HUES64 (cell line): ENCODE measurements around the gene NCF1.
A peak's percentile ranks its signal among the peaks of the same experiment; 100 is the strongest.
"Not testable (repeated sequence)": the region's sequence is repeated elsewhere in the genome, so short reads cannot be mapped to it uniquely, and the experiment has no call there.

Experiments
- H3K27ac ChIP-seq: 2 replicates; pipeline ENCODE4 v1.7.0; 2013; ENCODE audit warnings: low read depth, low read length, inconsistent platforms
- H3K27me3 ChIP-seq: 2 replicates; pipeline ENCODE4 v1.6.1; 2013; ENCODE audit warnings: mild to moderate bottlenecking, low read length; ENCODE audit not compliant: insufficient read depth
- H3K36me3 ChIP-seq: 2 replicates; pipeline ENCODE4 v1.6.1; 2013; ENCODE audit warnings: mild to moderate bottlenecking, low read length; ENCODE audit not compliant: insufficient read depth
- H3K4me1 ChIP-seq: 2 replicates; pipeline ENCODE4 v1.6.1; 2013; ENCODE audit warnings: mild to moderate bottlenecking, low read length, moderate library complexity; ENCODE audit not compliant: insufficient read depth
- H3K4me3 ChIP-seq: 2 replicates; pipeline ENCODE4 v1.5.1; 2013; ENCODE audit warnings: mild to moderate bottlenecking, low read length, moderate library complexity
- H3K9ac ChIP-seq: 2 replicates; pipeline ENCODE4 v1.6.1; 2013; ENCODE audit warnings: mild to moderate bottlenecking, low read depth, low read length
- H3K9me3 ChIP-seq: 2 replicates; pipeline ENCODE4 v1.6.1; 2013; ENCODE audit warnings: low read depth, low read length; ENCODE audit not compliant: insufficient read depth
- WGBS: fragments of 150-250, 120-280 bp; methylation state at CpG from one replicate; pipeline ENCODE4 v1.1.7; 2013; ENCODE audit warnings: missing lambda C conversion rate; 5-methylcytosine and 5-hydroxymethylcytosine counted together

Gene NCF1

GRCh38 chr7:74758982-74759381 lies 14.8 kb upstream of the NCF1 start:
- not testable (repeated sequence) for H3K9me3 ChIP-seq, H3K9ac ChIP-seq, H3K27ac ChIP-seq, H3K36me3 ChIP-seq, H3K27me3 ChIP-seq, H3K4me1 ChIP-seq, H3K4me3 ChIP-seq
- no CpG with 5 or more reads among the region's 3 CpGs for WGBS

GRCh38 chr7:74765205-74765918 lies 8.4 kb upstream of the NCF1 start:
- WGBS: no CpG with 5 or more reads among the region's 17 CpGs

GRCh38 chr7:74766509-74766908 lies 7.3 kb upstream of the NCF1 start:
- not testable (repeated sequence) for H3K9me3 ChIP-seq, H3K4me1 ChIP-seq, H3K9ac ChIP-seq, H3K27ac ChIP-seq, H3K36me3 ChIP-seq, H3K27me3 ChIP-seq, H3K4me3 ChIP-seq
- no CpG with 5 or more reads among the region's 7 CpGs for WGBS

More at GRCh38 chr7:74765205-74765918, 8.4 kb upstream of the NCF1 start:
- not testable (repeated sequence) for H3K27me3 ChIP-seq, H3K27ac ChIP-seq, H3K9ac ChIP-seq, H3K4me3 ChIP-seq, H3K36me3 ChIP-seq, H3K4me1 ChIP-seq, H3K9me3 ChIP-seq

- not testable (repeated sequence) for H3K4me1 ChIP-seq, H3K4me3 ChIP-seq, H3K36me3 ChIP-seq, H3K9me3 ChIP-seq, H3K27ac ChIP-seq, H3K9ac ChIP-seq, H3K27me3 ChIP-seq
- WGBS: 92% methylated on average over 7 of the region's 10 CpGs
Measured at GRCh38 chr7:74766991-74767390, 6.8 kb upstream of the NCF1 start.

GRCh38 chr7:74770062-74770461 lies 3.7 kb upstream of the NCF1 start:
- 89% methylated on average over 4 of the region's 7 CpGs for WGBS
- not testable (repeated sequence) for H3K9ac ChIP-seq, H3K4me1 ChIP-seq, H3K27ac ChIP-seq, H3K9me3 ChIP-seq, H3K4me3 ChIP-seq, H3K36me3 ChIP-seq, H3K27me3 ChIP-seq

- H3K9me3 ChIP-seq, H3K4me1 ChIP-seq, H3K36me3 ChIP-seq, H3K27ac ChIP-seq, H3K27me3 ChIP-seq, H3K4me3 ChIP-seq, H3K9ac ChIP-seq: not testable (repeated sequence)
- 94% methylated on average over 6 of the region's 6 CpGs for WGBS
Measured at GRCh38 chr7:74772093-74772492, 1.7 kb upstream of the NCF1 start.

- not testable (repeated sequence) for H3K27me3 ChIP-seq, H3K27ac ChIP-seq, H3K4me3 ChIP-seq, H3K4me1 ChIP-seq, H3K9ac ChIP-seq, H3K9me3 ChIP-seq, H3K36me3 ChIP-seq
- no CpG with 5 or more reads among the region's 6 CpGs for WGBS
Measured at GRCh38 chr7:74775111-74775510, 1.3 kb downstream of the NCF1 start.

GRCh38 chr7:74779053-74779452 lies 5.2 kb downstream of the NCF1 start:
- not testable (repeated sequence) for H3K4me3 ChIP-seq, H3K9me3 ChIP-seq, H3K9ac ChIP-seq, H3K27me3 ChIP-seq, H3K27ac ChIP-seq, H3K4me1 ChIP-seq, H3K36me3 ChIP-seq
- WGBS: 89% methylated on average over 4 of the region's 17 CpGs

- not testable (repeated sequence) for H3K4me1 ChIP-seq, H3K9ac ChIP-seq, H3K27me3 ChIP-seq, H3K4me3 ChIP-seq, H3K36me3 ChIP-seq, H3K27ac ChIP-seq, H3K9me3 ChIP-seq
- no CpG with 5 or more reads among the region's 6 CpGs for WGBS
Measured at GRCh38 chr7:74781746-74782145, 7.9 kb downstream of the NCF1 start.

- H3K36me3 ChIP-seq, H3K9me3 ChIP-seq, H3K9ac ChIP-seq, H3K27ac ChIP-seq, H3K27me3 ChIP-seq, H3K4me3 ChIP-seq, H3K4me1 ChIP-seq: not testable (repeated sequence)
- WGBS: 93% methylated on average over 4 of the region's 5 CpGs
Measured at GRCh38 chr7:74783595-74783994, 9.8 kb downstream of the NCF1 start.

- peak overlapping the region; percentile 43 for H3K4me3 ChIP-seq
- not testable (repeated sequence) for H3K36me3 ChIP-seq, H3K4me1 ChIP-seq, H3K9ac ChIP-seq, H3K27ac ChIP-seq, H3K9me3 ChIP-seq, H3K27me3 ChIP-seq
- 1% methylated on average over 18 of the region's 82 CpGs for WGBS
Measured at GRCh38 chr7:74788369-74789150, 14.7 kb downstream of the NCF1 start.
